HG03196 (cell line): ENCODE results near the gene M6PR.
"Not testable (repeated sequence)": the region's sequence is repeated elsewhere in the genome, so short reads cannot be mapped to it uniquely, and the experiment has no call there.

ENCODE experiments used
- ATAC-seq: cut with Tn5 transposase; IDR thresholded peaks from one replicate; pipeline ENCODE4 v1.9.1; 2021; ENCODE audit not compliant: unreplicated experiment

M6PR gene

GRCh38 chr12:8951744-8952143, 2.3 kb upstream of the M6PR start:
- ATAC-seq = no peak

- no peak for ATAC-seq
Observed at GRCh38 chr12:8950702-8951478, 1.4 kb upstream of the M6PR start.

- no peak for ATAC-seq
Observed at GRCh38 chr12:8950221-8950527, 729 bp upstream of the M6PR start.

GRCh38 chr12:8948701-8949341, 624 bp downstream of the M6PR start:
- no peak for ATAC-seq

GRCh38 chr12:8947737-8948136, 1.7 kb downstream of the M6PR start:
- ATAC-seq = no peak

GRCh38 chr12:8946733-8947132, 2.7 kb downstream of the M6PR start:
- ATAC-seq = no peak

GRCh38 chr12:8943565-8944186, 5.8 kb downstream of the M6PR start:
- ATAC-seq = no peak

- no peak for ATAC-seq
Observed at GRCh38 chr12:8941691-8942478, 7.6 kb downstream of the M6PR start.

GRCh38 chr12:8937842-8938442, 11.5 kb downstream of the M6PR start:
- ATAC-seq = not testable (repeated sequence)

GRCh38 chr12:8936735-8937134, 12.7 kb downstream of the M6PR start:
- no peak for ATAC-seq

- ATAC-seq = not testable (repeated sequence)
Observed at GRCh38 chr12:8934080-8934479, 15.4 kb downstream of the M6PR start.

- not testable (repeated sequence) for ATAC-seq
Observed at GRCh38 chr12:8932464-8932863, 17.0 kb downstream of the M6PR start.

- not testable (repeated sequence) for ATAC-seq
Observed at GRCh38 chr12:8930655-8931323, 18.7 kb downstream of the M6PR start.

GRCh38 chr12:8922544-8922943, 26.9 kb downstream of the M6PR start:
- ATAC-seq = no peak

- ATAC-seq = not testable (repeated sequence)
Observed at GRCh38 chr12:8919643-8920042, 29.8 kb downstream of the M6PR start.

- no peak for ATAC-seq
Observed at GRCh38 chr12:8917751-8918150, 31.7 kb downstream of the M6PR start.

- no peak for ATAC-seq
Observed at GRCh38 chr12:8917031-8917430, 32.4 kb downstream of the M6PR start.

GRCh38 chr12:8916154-8916553, 33.3 kb downstream of the M6PR start:
- ATAC-seq = no peak

GRCh38 chr12:8914716-8915526, 34.5 kb downstream of the M6PR start:
- peak; percentile 66 for ATAC-seq
